SK-N-SH (cell line): ENCODE results near the gene OR11H7. TPM values are rescaled to one million over a fixed set of nuclear protein-coding genes. Genes with fewer than 3 reads are reported as not detected.

Experiments
- CTCF ChIA-PET: fragments of 300-600, 350-600 bp; formaldehyde crosslinking; extraction: SDS; loops from one replicate; lab custom pipeline; 2021; lab: Yijun Ruan, JAX
- POLR2A ChIA-PET: fragments of 350-600 bp; sonication (Branson Sonifier 250); formaldehyde crosslinking; extraction: SDS; loops from one replicate; lab custom pipeline; 2020; ENCODE audit warnings: antibody characterized with exemption, inconsistent platforms; lab: Yijun Ruan, JAX
- DNase-seq: peaks from one replicate; pipeline ENCODE4 v3.0.0; 2012
- H2AFZ ChIP-seq: fragments of 200-600 bp; sonication (generic); 2 replicates; pipeline ENCODE4 v1.8.1; 2016; ENCODE audit warnings: antibody characterized with exemption, mild to moderate bottlenecking, low read depth
- H3F3A ChIP-seq: fragments of 200-600 bp; sonication (generic); replicated peaks from 2 replicates; pipeline ENCODE3; 2016; ENCODE audit warnings: antibody characterized with exemption, mild to moderate bottlenecking; ENCODE audit not compliant: insufficient read depth
- H3K27ac ChIP-seq, 2 experiments: fragments of 200-500 bp in 1 of 2; fragments of 200-600 bp in 1 of 2; sonication (Bioruptor generic) in 1 of 2; sonication (generic), shearing (Covaris generic) in 1 of 2; 2 replicates each; pipeline versions ENCODE4 v1.5.1 to v1.6.1; 2014 to 2016; ENCODE audit warnings: low read depth in 2 of 2, inconsistent platforms in 1 of 2, low read length in 1 of 2, mild to moderate bottlenecking in 1 of 2, mixed read lengths in 1 of 2
- H3K27me3 ChIP-seq: fragments of 200-600 bp; sonication (generic), shearing (Covaris generic); 2 replicates; pipeline ENCODE4 v1.6.1; 2016; ENCODE audit warnings: mixed run types; ENCODE audit not compliant: insufficient read depth
- H3K36me3 ChIP-seq, 2 experiments: fragments of 200-500 bp in 1 of 2; fragments of 200-600 bp in 1 of 2; sonication (Bioruptor generic) in 1 of 2; sonication (generic) in 1 of 2; replicated peaks in 1 of 2; 2 replicates each; pipeline versions ENCODE3 to v1.5.1; 2014 to 2016; ENCODE audit warnings: low read length in 1 of 2, mild to moderate bottlenecking in 1 of 2; ENCODE audit not compliant: insufficient read depth in 2 of 2, control insufficient read depth in 1 of 2
- H3K4me1 ChIP-seq, 2 experiments: fragments of 200-500 bp in 1 of 2; fragments of 200-600 bp in 1 of 2; sonication (Bioruptor generic) in 1 of 2; sonication (generic), shearing (Covaris generic) in 1 of 2; 2 replicates each; pipeline versions ENCODE4 v1.5.1 to v1.6.1; 2014 to 2016; ENCODE audit warnings: low read depth in 1 of 2, low read length in 1 of 2, mixed run types in 1 of 2; ENCODE audit not compliant: insufficient read depth in 2 of 2, control insufficient read depth in 1 of 2
- H3K4me2 ChIP-seq: fragments of 200-600 bp; sonication (generic), shearing (Covaris generic); 2 replicates; pipeline ENCODE4 v1.6.1; 2017; ENCODE audit warnings: mixed run types
- H3K4me3 ChIP-seq, 2 experiments: fragments of 200-500 bp in 1 of 2; fragments of 200-600 bp in 1 of 2; sonication (Bioruptor generic) in 1 of 2; sonication (generic), shearing (Covaris generic) in 1 of 2; 2 replicates each; pipeline versions ENCODE4 v1.5.1 to v1.8.1; 2014 to 2016; ENCODE audit warnings: low read depth in 2 of 2, inconsistent platforms in 1 of 2, low read length in 1 of 2, mild to moderate bottlenecking in 1 of 2, mixed read lengths in 1 of 2, moderate library complexity in 1 of 2
- H3K79me2 ChIP-seq: fragments of 200-600 bp; sonication (generic); 2 replicates; pipeline ENCODE4 v1.8.1; 2017; ENCODE audit warnings: mild to moderate bottlenecking; ENCODE audit not compliant: insufficient read depth
- H3K9ac ChIP-seq: fragments of 200-600 bp; sonication (generic); 2 replicates; pipeline ENCODE4 v1.6.1; 2017; ENCODE audit warnings: mixed run types
- H3K9me2 ChIP-seq: fragments of 200-600 bp; sonication (generic); 2 replicates; pipeline ENCODE4 v1.6.1; 2017; ENCODE audit warnings: mixed run types
- H3K9me3 ChIP-seq: fragments of 200-600 bp; sonication (generic); 2 replicates; pipeline ENCODE4 v1.6.1; 2017; ENCODE audit warnings: mixed run types, mild to moderate bottlenecking, moderate library complexity
- H4K20me1 ChIP-seq: fragments of 200-600 bp; sonication (generic); 2 replicates; pipeline ENCODE4 v1.6.1; 2017; ENCODE audit warnings: mild to moderate bottlenecking, mixed run types; ENCODE audit not compliant: insufficient read depth
- CHD2 ChIP-seq: fragments of 150-350 bp; IDR thresholded peaks from 2 replicates; pipeline ENCODE4 v1.6.1; 2018; ENCODE audit warnings: low read length; ENCODE audit not compliant: partially characterized antibody
- EZH2phosphoT487 ChIP-seq: fragments of 200-600 bp; sonication (generic); IDR thresholded peaks from 2 replicates; pipeline ENCODE4 v1.6.1; 2017; ENCODE audit warnings: low read depth, mixed run types, mild to moderate bottlenecking, antibody characterized with exemption, moderate library complexity, borderline replicate concordance
- FOXM1 ChIP-seq: IDR thresholded peaks from 2 replicates; pipeline ENCODE4 v1.4.0; 2012; ENCODE audit warnings: low read depth, mild to moderate bottlenecking
- GABPA ChIP-seq: IDR thresholded peaks from 2 replicates; pipeline ENCODE4 v1.4.0; 2012; ENCODE audit warnings: low read depth, mild to moderate bottlenecking
- GATA2 ChIP-seq: sonication (generic); formaldehyde crosslinking; IDR thresholded peaks from 2 replicates; pipeline ENCODE4 v1.5.0; 2020; ENCODE audit warnings: mild to moderate bottlenecking, missing genetic modification reagents
- IRF3 ChIP-seq: fragments of 150-350 bp; IDR thresholded peaks from 2 replicates; pipeline ENCODE4 v1.6.1; 2016; ENCODE audit warnings: mild to moderate bottlenecking, low read depth, low read length
- JUND ChIP-seq: IDR thresholded peaks from 2 replicates; pipeline ENCODE4 v1.4.0; 2012
- MEF2A ChIP-seq: IDR thresholded peaks from 2 replicates; pipeline ENCODE4 v1.4.0; 2012; ENCODE audit warnings: low read depth, borderline replicate concordance
- NFIC ChIP-seq: IDR thresholded peaks from 2 replicates; pipeline ENCODE4 v1.4.0; 2012; ENCODE audit warnings: borderline replicate concordance
- RAD21 ChIP-seq: IDR thresholded peaks from 2 replicates; pipeline ENCODE4 v1.6.1; 2012; ENCODE audit warnings: mild to moderate bottlenecking, low read length
- REST ChIP-seq: IDR thresholded peaks from 2 replicates; pipeline ENCODE4 v1.6.1; 2012; ENCODE audit warnings: mild to moderate bottlenecking, low read depth, low read length, moderate library complexity
- RFX5 ChIP-seq: IDR thresholded peaks from 2 replicates; pipeline ENCODE4 v1.6.1; 2012; ENCODE audit warnings: mild to moderate bottlenecking, improper control_type of control experiment, low read length
- SIN3A ChIP-seq: IDR thresholded peaks from 2 replicates; pipeline ENCODE4 v1.6.1; 2012; ENCODE audit warnings: low read depth, mild to moderate bottlenecking, low read length, moderate library complexity, borderline replicate concordance
- WGBS: methylation state at CpG from one replicate; pipeline ENCODE4 v1.1.6; 2017; ENCODE audit warnings: low lambda C conversion rate; 5-methylcytosine and 5-hydroxymethylcytosine counted together
- polyA plus RNA-seq, 3 experiments: library from polyadenylated mRNA; depleted of rRNA; stranded (reverse); fragments of >200 nt; gene quantifications; 2 replicates each; pipeline ENCODE4 v1.2.3, GENCODE V29; 2012
- TF ChIP-seq, protein P1 (sequence below): fragments of 150-350 bp; IDR thresholded peaks from 2 replicates; pipeline ENCODE4 v1.6.1; 2017; ENCODE audit warnings: antibody characterized with exemption, low read length, low read depth, borderline replicate concordance

Gene OR11H7
- polyA plus RNA-seq, 1 of the 3 experiments (the other 2 are of a cell fraction), result not detected

DNA sequence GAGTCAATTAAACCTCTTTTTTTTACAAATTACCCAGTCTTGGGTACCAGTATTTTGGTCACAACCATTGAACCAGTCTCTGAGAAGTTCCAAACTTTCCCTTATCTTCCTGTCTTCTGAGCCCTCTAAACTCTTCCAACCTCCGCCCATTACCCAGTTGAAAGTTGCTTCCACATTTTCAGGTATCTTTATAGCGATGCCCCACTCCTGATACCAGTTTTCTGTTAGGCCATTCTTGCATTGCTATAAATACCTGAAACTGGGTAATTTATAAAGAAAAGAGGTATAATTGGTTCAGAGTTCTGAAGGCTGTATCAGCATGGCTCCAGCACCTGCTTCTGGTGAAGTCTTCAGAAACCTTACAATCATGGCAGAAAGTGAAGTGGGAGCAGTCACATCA lies 45.3 kb downstream of the OR11H7 start:
- no peak overlapping the region for H2AFZ ChIP-seq
- no peak overlapping the region for H3K27ac ChIP-seq
- ChIA-PET CTCF (no interaction called here), POLR2A (no interaction called here)
- peaks cover 0 to 2% of the 10 kb centered on the region in 2 experiments; a peak in 1 of 4 replicates for H3K4me1 ChIP-seq
- no peak overlapping the region for H3K4me2 ChIP-seq
- TF ChIP-seq REST (no peak), EZH2phosphoT487 (no peak), RAD21 (no peak), RFX5 (no peak), CHD2 (no peak), FOXM1 (no peak), IRF3 (no peak), GATA2 (CRISPR knock-in tag) (no peak), SIN3A (no peak), NFIC (no peak), GABPA (no peak), MEF2A (no peak), JUND (no peak)
- TF ChIP-seq, protein P1, sequence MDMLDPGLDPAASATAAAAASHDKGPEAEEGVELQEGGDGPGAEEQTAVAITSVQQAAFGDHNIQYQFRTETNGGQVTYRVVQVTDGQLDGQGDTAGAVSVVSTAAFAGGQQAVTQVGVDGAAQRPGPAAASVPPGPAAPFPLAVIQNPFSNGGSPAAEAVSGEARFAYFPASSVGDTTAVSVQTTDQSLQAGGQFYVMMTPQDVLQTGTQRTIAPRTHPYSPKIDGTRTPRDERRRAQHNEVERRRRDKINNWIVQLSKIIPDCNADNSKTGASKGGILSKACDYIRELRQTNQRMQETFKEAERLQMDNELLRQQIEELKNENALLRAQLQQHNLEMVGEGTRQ, result no peak
- H3F3A ChIP-seq, result no peaks in the 10 kb centered on the region
- no peaks in the 10 kb centered on the region for H3K36me3 ChIP-seq
- H3K79me2 ChIP-seq, result no peaks in the 10 kb centered on the region
- DNase-seq, result no peak
- no peaks in the 10 kb centered on the region for H4K20me1 ChIP-seq
- H3K9me3 ChIP-seq, result 0 out of 2 replicates have a peak, but pooled peaks cover 9% of the 10 kb centered on the region
- H3K4me3 ChIP-seq, result no peak overlapping the region
- H3K27me3 ChIP-seq, result no peaks in the 10 kb centered on the region
- 0 out of 2 replicates have a peak, but pooled peaks cover 5% of the 10 kb centered on the region for H3K9me2 ChIP-seq
- WGBS, result 85% methylated on average over 2 of the region's 2 CpGs
- H3K9ac ChIP-seq, result no peak overlapping the region
